GM23338 (cell line): ENCODE measurements around the gene ZDHHC17. TPM values are rescaled to one million over a fixed set of nuclear protein-coding genes. Genes with fewer than 3 reads are reported as not detected.
A peak's percentile ranks its signal among the peaks of the same experiment; 100 is the strongest.

Experiments
- ATAC-seq: fragments of 200-7000 bp; cut with Tn5 transposase; 3 replicates; pipeline ENCODE4 v1.9.1; 2020
- DNase-seq: peaks from one replicate; pipeline ENCODE4 v3.0.0-alpha.2; 2015; ENCODE audit warnings: low spot score
- H2AFZ ChIP-seq: fragments of 200-600 bp; sonication (generic); 2 replicates; pipeline ENCODE4 v1.8.0; 2016; ENCODE audit warnings: antibody characterized with exemption, mild to moderate bottlenecking, moderate library complexity
- H3F3A ChIP-seq: fragments of 200-600 bp; sonication (generic); replicated peaks from 2 replicates; pipeline ENCODE4 v1.8.0; 2017; ENCODE audit warnings: antibody characterized with exemption, mixed run types, low read depth
- H3K27ac ChIP-seq: fragments of 200-600 bp; sonication (generic); 2 replicates; pipeline ENCODE4 v1.6.1; 2016; ENCODE audit warnings: low read depth
- H3K27me3 ChIP-seq: fragments of 200-600 bp; sonication (generic); 2 replicates; pipeline ENCODE4 v1.8.0; 2016; ENCODE audit warnings: mild to moderate bottlenecking, mixed run types, moderate library complexity; ENCODE audit not compliant: insufficient read depth
- H3K36me3 ChIP-seq: fragments of 200-600 bp; sonication (generic); 2 replicates; pipeline ENCODE4 v1.8.0; 2016; ENCODE audit warnings: mild to moderate bottlenecking; ENCODE audit not compliant: insufficient read depth
- H3K4me1 ChIP-seq: fragments of 200-600 bp; sonication (generic); 2 replicates; pipeline ENCODE4 v1.8.0; 2016; ENCODE audit warnings: mild to moderate bottlenecking, moderate library complexity; ENCODE audit not compliant: insufficient read depth
- H3K4me2 ChIP-seq: fragments of 200-600 bp; sonication (generic); 2 replicates; pipeline ENCODE4 v1.7.1; 2017; ENCODE audit warnings: mixed run types
- H3K4me3 ChIP-seq: fragments of 200-600 bp; sonication (generic); 2 replicates; pipeline ENCODE4 v1.6.1; 2016; ENCODE audit warnings: mixed run types
- H3K79me2 ChIP-seq: fragments of 200-600 bp; sonication (generic); replicated peaks from 2 replicates; pipeline ENCODE4 v1.8.0; 2017; ENCODE audit warnings: mild to moderate bottlenecking; ENCODE audit not compliant: insufficient read depth
- H3K9me2 ChIP-seq: fragments of 200-600 bp; sonication (generic); 2 replicates; pipeline ENCODE4 v1.8.0; 2017; ENCODE audit not compliant: insufficient read depth
- H4K20me1 ChIP-seq: fragments of 200-600 bp; sonication (generic); replicated peaks from 2 replicates; pipeline ENCODE4 v1.8.0; 2017; ENCODE audit warnings: mild to moderate bottlenecking; ENCODE audit not compliant: insufficient read depth
- H3K27ac Mint-ChIP-seq: 2 replicates; pipeline ENCODE4 v1.8.0; 2020; ENCODE audit warnings: inconsistent platforms, mild to moderate bottlenecking, moderate library complexity, mixed read lengths
- H3K27me3 Mint-ChIP-seq: 3 replicates; pipeline ENCODE4 v1.8.0; 2022; ENCODE audit warnings: low read depth, mild to moderate bottlenecking, moderate library complexity, mixed read lengths, inconsistent platforms; ENCODE audit not compliant: insufficient read depth, poor library complexity
- H3K36me3 Mint-ChIP-seq: 3 replicates; pipeline ENCODE4 v1.8.0; 2021; ENCODE audit warnings: low read depth, mild to moderate bottlenecking, inconsistent platforms, moderate library complexity, mixed read lengths
- H3K4me1 Mint-ChIP-seq: 3 replicates; pipeline ENCODE4 v1.8.0; 2020; ENCODE audit warnings: mild to moderate bottlenecking, inconsistent platforms, mixed read lengths
- H3K4me3 Mint-ChIP-seq: 3 replicates; pipeline ENCODE4 v1.8.0; 2021; ENCODE audit warnings: moderate library complexity, mild to moderate bottlenecking, inconsistent platforms, mixed read lengths
- H3K9me3 Mint-ChIP-seq: 3 replicates; pipeline ENCODE4 v1.8.0; 2020; ENCODE audit warnings: moderate library complexity, mild to moderate bottlenecking, inconsistent platforms, mixed read lengths
- ETS1 ChIP-seq: IDR thresholded peaks from 2 replicates; pipeline ENCODE4 v1.6.1; 2016; ENCODE audit warnings: antibody characterized with exemption
- EZH2 ChIP-seq: fragments of 200-600 bp; sonication (generic); IDR thresholded peaks from one replicate; pipeline ENCODE4 v1.8.0; 2017; ENCODE audit warnings: antibody characterized with exemption, mild to moderate bottlenecking, low read depth; ENCODE audit not compliant: unreplicated experiment
- JUNB ChIP-seq: IDR thresholded peaks from one replicate; pipeline ENCODE4 v1.6.1; 2016; ENCODE audit warnings: antibody characterized with exemption; ENCODE audit not compliant: unreplicated experiment
- POLR2AphosphoS5 ChIP-seq: IDR thresholded peaks from 2 replicates; pipeline ENCODE4 v1.6.1; 2016; ENCODE audit warnings: antibody characterized with exemption, low read depth
- STAT1 ChIP-seq: IDR thresholded peaks from one replicate; pipeline ENCODE4 v1.6.1; 2016; ENCODE audit warnings: antibody characterized with exemption; ENCODE audit not compliant: unreplicated experiment
- ZNF114 ChIP-seq: fragments of 250-450 bp; sonication (Bioruptor Pico); IDR thresholded peaks from 2 replicates; pipeline ENCODE4 v1.5.0; 2020; ENCODE audit warnings: mild to moderate bottlenecking, moderate library complexity
- polyA plus RNA-seq: library from polyadenylated mRNA; unstranded; fragments of >200 nt; fragmentation: Nextera tagmentation; extraction: Ambion mirVana; gene quantifications from 2 replicates; pipeline ENCODE4 v1.2.1, GENCODE V29; 2016
- total RNA-seq: library from RNA; depleted of rRNA; stranded (reverse); fragments of >200 nt; shearing (Covaris generic); gene quantifications from 2 replicates; pipeline ENCODE4 v1.2.3, GENCODE V29; 2014
- TF ChIP-seq, protein P1 (sequence below), 2 experiments: fragments of 200-600 bp in 1 of 2; sonication (generic) in 1 of 2; conservative IDR thresholded peaks; 2 replicates each; pipeline versions ENCODE4 v1.5.1 to v1.6.1; 2016 to 2017; ENCODE audit warnings: antibody characterized with exemption in 2 of 2, low read depth in 2 of 2, mild to moderate bottlenecking in 2 of 2, moderate library complexity in 1 of 2
- TF ChIP-seq, protein P2 (sequence below): fragments of 250-450 bp; sonication (Bioruptor Pico); IDR thresholded peaks from 2 replicates; pipeline ENCODE4 v1.5.0; 2020; ENCODE audit warnings: mild to moderate bottlenecking, moderate library complexity

ZDHHC17 gene
- total and polyA plus RNA-seq, 2 experiments from 2014 or later = 15.7 to 43.5 TPM

DNA sequence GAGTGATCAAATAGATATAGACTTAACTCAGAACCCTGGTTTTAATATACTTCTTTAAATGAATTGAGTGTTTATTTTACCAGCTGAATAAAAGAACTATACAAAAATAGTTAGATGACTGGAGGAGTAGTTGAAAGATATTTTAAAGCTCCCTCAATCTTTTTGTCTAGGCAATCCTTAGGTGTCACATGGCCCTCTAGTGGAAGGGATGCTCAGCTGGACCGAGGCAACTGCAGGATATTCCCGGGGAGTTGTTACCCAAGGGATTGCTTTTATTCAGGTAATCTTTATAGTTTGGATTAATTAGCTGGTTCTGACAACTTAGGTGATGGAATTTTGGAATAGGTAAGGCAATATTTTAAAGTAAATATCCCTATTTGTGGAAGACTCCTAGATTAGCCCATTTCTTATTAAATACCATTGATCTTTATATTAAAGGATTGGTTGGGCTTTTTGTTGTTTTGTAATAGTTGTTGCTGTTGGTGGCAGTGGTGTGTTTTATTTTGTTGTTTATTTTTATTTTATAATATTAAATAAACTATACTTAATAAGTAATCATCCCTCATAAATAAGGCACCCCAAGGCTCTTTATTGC, 57.1 kb downstream of the ZDHHC17 start:
- Histone ChIP-seq H3K79me2 (no peaks in the 10 kb centered on the region), H3K4me1 (no peaks in the 10 kb centered on the region), H2AFZ (no peak overlapping the region), H3K4me2 (no peak overlapping the region), H3K4me3 (no peak overlapping the region), H3F3A (no peaks in the 10 kb centered on the region), H3K9me2 (no peaks in the 10 kb centered on the region), H3K36me3 (no peaks in the 10 kb centered on the region), H4K20me1 (no peaks in the 10 kb centered on the region), H3K27me3 (no peaks in the 10 kb centered on the region), H3K27ac (no peak overlapping the region)
- Mint-ChIP-seq H3K36me3 (peaks cover 4% of the 10 kb centered on the region; the same call in 2 of the 3 replicates), H3K27me3 (no peaks in the 10 kb centered on the region), H3K4me1 (no peaks in the 10 kb centered on the region), H3K4me3 (no peak overlapping the region), H3K27ac (no peak overlapping the region), H3K9me3 (no peaks in the 10 kb centered on the region)
- TF ChIP-seq, protein P1, sequence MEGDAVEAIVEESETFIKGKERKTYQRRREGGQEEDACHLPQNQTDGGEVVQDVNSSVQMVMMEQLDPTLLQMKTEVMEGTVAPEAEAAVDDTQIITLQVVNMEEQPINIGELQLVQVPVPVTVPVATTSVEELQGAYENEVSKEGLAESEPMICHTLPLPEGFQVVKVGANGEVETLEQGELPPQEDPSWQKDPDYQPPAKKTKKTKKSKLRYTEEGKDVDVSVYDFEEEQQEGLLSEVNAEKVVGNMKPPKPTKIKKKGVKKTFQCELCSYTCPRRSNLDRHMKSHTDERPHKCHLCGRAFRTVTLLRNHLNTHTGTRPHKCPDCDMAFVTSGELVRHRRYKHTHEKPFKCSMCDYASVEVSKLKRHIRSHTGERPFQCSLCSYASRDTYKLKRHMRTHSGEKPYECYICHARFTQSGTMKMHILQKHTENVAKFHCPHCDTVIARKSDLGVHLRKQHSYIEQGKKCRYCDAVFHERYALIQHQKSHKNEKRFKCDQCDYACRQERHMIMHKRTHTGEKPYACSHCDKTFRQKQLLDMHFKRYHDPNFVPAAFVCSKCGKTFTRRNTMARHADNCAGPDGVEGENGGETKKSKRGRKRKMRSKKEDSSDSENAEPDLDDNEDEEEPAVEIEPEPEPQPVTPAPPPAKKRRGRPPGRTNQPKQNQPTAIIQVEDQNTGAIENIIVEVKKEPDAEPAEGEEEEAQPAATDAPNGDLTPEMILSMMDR (conservative IDR thresholded peaks at IDR 0.05; ENCODE audit: low read depth in 2 of 2) = peak; percentile 80 to 91
- no peak for TF ChIP-seq ETS1
- TF ChIP-seq ZNF114 = no peak
- peak; percentile 82 for ATAC-seq
- DNase-seq = peak; percentile 81

DNA sequence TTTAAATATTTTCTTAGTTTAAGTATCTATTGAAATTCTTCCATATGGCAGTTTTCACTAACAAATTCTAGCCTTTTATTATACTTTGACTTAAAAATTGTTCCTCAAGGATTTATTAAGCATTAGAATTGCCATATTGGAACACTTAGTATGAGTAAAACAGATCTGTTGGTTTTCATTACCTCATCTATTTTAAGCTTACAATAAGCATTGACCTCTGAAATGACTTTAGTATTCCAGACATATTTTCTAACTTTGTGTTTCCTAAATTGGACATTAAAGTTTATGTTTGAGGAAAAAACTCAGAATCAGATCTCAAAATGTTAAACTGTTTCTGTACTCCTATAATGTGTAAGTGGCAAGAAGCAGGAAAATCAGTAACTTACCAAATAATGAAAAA, 66.5 kb downstream of the ZDHHC17 start:
- H3K27me3 Mint-ChIP-seq = no peaks in the 10 kb centered on the region
- no peak overlapping the region for H2AFZ ChIP-seq
- H3K4me3 Mint-ChIP-seq = no peak overlapping the region
- H3K9me2 ChIP-seq = no peaks in the 10 kb centered on the region
- no peaks in the 10 kb centered on the region; the same call in 1 of the 2 replicates for H3K36me3 ChIP-seq
- DNase-seq (no peak), ATAC-seq (no peak)
- no peaks in the 10 kb centered on the region for H3K4me1 Mint-ChIP-seq
- H3F3A ChIP-seq = no peaks in the 10 kb centered on the region
- H3K27ac ChIP-seq = no peak overlapping the region
- no peak overlapping the region for H3K27ac Mint-ChIP-seq
- H4K20me1 ChIP-seq = no peaks in the 10 kb centered on the region
- H3K4me1 ChIP-seq = no peaks in the 10 kb centered on the region
- H3K9me3 Mint-ChIP-seq = no peaks in the 10 kb centered on the region
- peaks cover 30% of the 10 kb centered on the region; the same call in 2 of the 3 replicates for H3K36me3 Mint-ChIP-seq
- H3K79me2 ChIP-seq = no peaks in the 10 kb centered on the region
- no peaks in the 10 kb centered on the region for H3K27me3 ChIP-seq
- H3K4me3 ChIP-seq = no peak overlapping the region
- no peak overlapping the region for H3K4me2 ChIP-seq
- TF ChIP-seq, protein P2, sequence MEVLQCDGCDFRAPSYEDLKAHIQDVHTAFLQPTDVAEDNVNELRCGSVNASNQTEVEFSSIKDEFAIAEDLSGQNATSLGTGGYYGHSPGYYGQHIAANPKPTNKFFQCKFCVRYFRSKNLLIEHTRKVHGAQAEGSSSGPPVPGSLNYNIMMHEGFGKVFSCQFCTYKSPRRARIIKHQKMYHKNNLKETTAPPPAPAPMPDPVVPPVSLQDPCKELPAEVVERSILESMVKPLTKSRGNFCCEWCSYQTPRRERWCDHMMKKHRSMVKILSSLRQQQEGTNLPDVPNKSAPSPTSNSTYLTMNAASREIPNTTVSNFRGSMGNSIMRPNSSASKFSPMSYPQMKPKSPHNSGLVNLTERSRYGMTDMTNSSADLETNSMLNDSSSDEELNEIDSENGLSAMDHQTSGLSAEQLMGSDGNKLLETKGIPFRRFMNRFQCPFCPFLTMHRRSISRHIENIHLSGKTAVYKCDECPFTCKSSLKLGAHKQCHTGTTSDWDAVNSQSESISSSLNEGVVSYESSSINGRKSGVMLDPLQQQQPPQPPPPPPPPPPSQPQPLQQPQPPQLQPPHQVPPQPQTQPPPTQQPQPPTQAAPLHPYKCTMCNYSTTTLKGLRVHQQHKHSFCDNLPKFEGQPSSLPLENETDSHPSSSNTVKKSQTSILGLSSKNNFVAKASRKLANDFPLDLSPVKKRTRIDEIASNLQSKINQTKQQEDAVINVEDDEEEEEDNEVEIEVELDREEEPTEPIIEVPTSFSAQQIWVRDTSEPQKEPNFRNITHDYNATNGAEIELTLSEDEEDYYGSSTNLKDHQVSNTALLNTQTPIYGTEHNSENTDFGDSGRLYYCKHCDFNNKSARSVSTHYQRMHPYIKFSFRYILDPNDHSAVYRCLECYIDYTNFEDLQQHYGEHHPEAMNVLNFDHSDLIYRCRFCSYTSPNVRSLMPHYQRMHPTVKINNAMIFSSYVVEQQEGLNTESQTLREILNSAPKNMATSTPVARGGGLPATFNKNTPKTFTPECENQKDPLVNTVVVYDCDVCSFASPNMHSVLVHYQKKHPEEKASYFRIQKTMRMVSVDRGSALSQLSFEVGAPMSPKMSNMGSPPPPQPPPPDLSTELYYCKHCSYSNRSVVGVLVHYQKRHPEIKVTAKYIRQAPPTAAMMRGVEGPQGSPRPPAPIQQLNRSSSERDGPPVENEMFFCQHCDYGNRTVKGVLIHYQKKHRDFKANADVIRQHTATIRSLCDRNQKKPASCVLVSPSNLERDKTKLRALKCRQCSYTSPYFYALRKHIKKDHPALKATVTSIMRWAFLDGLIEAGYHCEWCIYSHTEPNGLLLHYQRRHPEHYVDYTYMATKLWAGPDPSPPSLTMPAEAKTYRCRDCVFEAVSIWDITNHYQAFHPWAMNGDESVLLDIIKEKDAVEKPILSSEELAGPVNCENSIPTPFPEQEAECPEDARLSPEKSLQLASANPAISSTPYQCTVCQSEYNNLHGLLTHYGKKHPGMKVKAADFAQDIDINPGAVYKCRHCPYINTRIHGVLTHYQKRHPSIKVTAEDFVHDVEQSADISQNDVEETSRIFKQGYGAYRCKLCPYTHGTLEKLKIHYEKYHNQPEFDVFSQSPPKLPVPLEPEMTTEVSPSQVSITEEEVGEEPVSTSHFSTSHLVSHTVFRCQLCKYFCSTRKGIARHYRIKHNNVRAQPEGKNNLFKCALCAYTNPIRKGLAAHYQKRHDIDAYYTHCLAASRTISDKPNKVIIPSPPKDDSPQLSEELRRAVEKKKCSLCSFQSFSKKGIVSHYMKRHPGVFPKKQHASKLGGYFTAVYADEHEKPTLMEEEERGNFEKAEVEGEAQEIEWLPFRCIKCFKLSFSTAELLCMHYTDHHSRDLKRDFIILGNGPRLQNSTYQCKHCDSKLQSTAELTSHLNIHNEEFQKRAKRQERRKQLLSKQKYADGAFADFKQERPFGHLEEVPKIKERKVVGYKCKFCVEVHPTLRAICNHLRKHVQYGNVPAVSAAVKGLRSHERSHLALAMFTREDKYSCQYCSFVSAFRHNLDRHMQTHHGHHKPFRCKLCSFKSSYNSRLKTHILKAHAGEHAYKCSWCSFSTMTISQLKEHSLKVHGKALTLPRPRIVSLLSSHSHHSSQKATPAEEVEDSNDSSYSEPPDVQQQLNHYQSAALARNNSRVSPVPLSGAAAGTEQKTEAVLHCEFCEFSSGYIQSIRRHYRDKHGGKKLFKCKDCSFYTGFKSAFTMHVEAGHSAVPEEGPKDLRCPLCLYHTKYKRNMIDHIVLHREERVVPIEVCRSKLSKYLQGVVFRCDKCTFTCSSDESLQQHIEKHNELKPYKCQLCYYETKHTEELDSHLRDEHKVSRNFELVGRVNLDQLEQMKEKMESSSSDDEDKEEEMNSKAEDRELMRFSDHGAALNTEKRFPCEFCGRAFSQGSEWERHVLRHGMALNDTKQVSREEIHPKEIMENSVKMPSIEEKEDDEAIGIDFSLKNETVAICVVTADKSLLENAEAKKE (CRISPR knock-in tag) = no peak
- TF ChIP-seq EZH2 (no peak), ETS1 (no peak), STAT1 (no peak), ZNF114 (no peak), JUNB (no peak), POLR2AphosphoS5 (no peak)
- TF ChIP-seq, protein P1 (conservative IDR thresholded peaks at IDR 0.05; ENCODE audit: low read depth in 2 of 2) = no peak
